Anterior cingulate cortex (tissue), 58 donors: ENCODE measurements around the gene DCHS1.
"Not testable (repeated sequence)": the region's sequence is repeated elsewhere in the genome, so short reads cannot be mapped to it uniquely, and the experiment has no call there.

Source experiments
- DNase-seq, 58 donors: peaks; one replicate each; lab custom pipeline; 2025; lab: John Stamatoyannopoulos, UW

DCHS1 gene, protein sequence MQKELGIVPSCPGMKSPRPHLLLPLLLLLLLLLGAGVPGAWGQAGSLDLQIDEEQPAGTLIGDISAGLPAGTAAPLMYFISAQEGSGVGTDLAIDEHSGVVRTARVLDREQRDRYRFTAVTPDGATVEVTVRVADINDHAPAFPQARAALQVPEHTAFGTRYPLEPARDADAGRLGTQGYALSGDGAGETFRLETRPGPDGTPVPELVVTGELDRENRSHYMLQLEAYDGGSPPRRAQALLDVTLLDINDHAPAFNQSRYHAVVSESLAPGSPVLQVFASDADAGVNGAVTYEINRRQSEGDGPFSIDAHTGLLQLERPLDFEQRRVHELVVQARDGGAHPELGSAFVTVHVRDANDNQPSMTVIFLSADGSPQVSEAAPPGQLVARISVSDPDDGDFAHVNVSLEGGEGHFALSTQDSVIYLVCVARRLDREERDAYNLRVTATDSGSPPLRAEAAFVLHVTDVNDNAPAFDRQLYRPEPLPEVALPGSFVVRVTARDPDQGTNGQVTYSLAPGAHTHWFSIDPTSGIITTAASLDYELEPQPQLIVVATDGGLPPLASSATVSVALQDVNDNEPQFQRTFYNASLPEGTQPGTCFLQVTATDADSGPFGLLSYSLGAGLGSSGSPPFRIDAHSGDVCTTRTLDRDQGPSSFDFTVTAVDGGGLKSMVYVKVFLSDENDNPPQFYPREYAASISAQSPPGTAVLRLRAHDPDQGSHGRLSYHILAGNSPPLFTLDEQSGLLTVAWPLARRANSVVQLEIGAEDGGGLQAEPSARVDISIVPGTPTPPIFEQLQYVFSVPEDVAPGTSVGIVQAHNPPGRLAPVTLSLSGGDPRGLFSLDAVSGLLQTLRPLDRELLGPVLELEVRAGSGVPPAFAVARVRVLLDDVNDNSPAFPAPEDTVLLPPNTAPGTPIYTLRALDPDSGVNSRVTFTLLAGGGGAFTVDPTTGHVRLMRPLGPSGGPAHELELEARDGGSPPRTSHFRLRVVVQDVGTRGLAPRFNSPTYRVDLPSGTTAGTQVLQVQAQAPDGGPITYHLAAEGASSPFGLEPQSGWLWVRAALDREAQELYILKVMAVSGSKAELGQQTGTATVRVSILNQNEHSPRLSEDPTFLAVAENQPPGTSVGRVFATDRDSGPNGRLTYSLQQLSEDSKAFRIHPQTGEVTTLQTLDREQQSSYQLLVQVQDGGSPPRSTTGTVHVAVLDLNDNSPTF (N-terminal part only)

DNA sequence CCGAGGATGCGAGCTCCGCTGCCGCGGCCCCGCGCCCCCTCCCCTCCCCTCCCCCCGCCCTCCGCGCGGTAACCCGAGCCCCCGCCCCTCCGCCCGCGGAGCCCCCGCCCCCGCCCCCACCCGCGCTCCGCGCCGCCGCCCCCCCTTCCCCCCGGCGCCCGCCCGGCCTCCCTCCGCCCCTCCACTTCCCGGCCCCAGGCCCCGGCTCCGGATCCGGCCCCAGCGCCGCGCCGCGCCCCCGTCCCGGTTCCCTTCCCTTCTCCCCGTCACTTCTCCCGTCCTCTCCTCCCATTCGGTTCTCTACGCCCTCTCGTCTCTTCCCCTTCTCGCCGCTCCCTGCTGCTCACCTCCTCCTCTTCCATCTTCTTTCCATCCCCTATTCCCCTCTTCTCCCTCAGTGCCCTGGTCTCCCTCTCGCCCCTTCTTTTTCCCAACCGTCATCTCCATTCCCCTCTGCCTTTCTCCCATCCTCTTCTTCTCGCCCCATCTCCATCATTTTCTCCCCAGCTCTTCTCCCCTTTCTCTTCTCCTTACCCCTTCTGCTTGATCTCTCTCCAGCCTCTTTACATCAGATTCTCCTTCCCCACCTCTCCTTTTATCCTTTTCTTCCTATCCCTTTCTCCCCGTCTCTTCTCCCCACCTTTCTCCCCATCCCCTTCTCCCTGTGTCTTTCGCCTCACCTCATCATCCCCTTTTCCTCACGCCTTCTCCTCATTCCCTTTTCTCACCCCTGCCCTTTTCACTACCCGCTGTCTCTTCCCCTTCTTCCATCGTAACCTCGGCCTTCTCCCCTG, at the start of gene DCHS1:
Gene DCHS1, minus strand, starts transcription at position 20 of the 794 bp plus-strand sequence. CDS start 14,196 bp downstream, outside the sequence.
- DNase-seq, result peak in 4 of 58 donors; percentile 9 to 55 (median 34)

- peak in 51 of 58 donors; percentile 3 to 80 (median 35) for DNase-seq
Observed at GRCh38 chr11:6703247-6704063, 47.8 kb upstream of the DCHS1 start.

DNA sequence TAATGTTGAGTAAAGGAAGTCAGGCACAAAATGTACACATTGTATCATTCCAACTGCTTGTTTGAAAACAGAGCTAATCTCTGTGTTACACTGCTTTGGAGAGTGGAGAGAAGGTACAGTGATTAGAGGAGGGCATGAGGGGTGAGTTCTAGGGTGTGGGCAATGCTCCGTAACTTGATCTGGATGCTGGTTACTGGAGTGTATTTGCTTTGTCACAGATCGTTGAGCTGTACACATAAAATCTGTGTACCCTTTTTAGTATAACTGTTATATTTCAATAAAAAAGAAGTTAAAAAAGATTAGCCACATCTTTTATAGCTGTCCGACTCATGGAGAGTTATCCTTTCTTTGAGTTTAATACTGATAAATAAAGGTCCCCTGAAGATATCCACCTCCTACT, 46.3 kb upstream of the DCHS1 start:
- not testable (repeated sequence) for DNase-seq

DNA sequence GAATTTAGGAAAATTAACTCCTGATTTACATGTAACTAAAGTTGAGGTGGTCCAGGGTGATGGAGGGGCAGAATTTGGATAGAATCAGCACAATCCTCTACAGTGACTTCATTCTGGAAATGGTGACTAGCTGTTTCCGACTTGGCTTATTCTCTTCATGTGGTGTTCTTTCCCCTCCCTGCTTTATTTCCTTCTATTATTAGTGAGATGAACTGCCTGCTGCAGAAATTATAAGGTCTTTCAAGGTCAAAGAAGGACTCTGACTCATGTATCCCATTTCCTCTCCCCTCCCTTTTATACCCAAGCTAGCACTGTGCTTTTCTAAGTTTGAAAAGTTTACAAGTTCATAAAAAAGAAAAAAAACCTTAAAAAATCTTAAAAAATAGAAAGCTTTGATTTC, 39.8 kb upstream of the DCHS1 start:
- DNase-seq, result no peak

DNA sequence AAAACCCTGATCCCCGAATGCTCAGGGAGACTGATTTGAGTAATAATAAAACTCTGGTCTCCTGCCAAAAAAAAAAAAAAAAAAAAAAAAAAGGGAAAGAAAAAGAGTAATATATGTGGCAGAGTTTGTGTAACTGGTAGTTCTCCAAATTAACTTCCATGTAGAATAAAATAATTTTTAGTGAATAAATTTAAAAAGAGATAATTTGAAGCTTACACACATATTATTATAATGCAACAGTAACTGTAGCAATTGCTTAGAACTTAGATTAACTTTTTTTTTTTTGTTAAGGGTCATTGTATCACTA, 38.6 kb upstream of the DCHS1 start:
- DNase-seq, result no peak

DNA sequence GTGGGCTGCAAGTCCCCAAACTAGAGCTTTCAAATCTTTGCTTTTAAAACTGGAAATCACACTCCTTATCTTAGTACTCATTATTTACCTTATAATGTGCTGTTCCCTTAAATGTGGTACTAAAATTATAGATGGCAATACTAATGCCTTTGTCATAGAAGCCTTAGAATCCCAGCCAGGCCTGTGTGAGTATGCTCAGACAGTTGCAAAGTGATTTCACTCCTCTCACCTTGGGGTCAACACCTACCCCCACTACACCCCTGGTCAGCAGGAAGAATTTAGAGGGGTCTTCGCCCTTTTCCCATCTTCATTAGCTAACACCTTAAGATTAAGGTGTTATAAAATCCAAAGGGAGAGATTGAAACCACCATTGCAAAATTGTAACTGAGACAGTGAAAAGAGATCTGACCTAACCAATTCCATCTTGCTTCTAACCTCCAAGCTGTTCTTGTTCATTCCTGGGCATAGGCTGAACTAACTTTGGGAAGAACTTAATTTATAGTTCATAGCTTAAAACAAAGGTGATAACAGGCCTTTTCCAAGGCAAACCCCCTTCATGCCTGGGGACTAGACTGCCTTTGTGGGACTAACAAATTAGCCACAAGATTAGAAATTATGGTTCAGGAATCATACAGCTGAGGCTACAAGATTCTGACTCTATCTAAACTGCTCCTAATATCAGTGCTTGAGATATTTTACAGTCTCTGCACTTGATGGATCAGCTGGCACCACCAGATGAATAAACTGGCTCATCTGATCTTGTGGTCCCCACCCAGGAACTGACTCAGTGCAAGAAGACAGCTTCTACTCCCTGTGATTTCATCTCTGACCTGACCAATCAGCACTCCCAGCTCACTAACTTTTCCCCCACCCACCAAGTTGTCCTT, 38.0 kb upstream of the DCHS1 start:
- no peak for DNase-seq

DNA sequence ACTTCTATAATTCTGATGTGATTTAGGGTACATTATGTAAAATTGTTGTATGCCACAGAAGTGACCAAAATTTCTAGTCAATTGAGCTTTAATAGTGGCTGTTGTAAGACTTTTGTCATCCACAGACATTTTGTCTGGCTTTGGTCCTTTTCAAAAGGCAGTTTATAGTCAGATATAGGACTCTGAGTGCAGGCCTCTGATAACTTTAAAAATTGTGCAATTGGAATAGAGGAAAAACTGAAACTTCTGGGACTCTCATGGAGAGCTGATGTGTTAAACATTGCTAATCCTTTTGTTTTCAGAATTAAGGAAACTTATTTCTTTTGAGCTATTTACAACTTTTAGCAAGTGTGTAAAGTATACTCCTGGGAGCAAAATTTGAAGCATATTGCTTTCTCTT, 36.5 kb upstream of the DCHS1 start:
- no peak for DNase-seq

DNA sequence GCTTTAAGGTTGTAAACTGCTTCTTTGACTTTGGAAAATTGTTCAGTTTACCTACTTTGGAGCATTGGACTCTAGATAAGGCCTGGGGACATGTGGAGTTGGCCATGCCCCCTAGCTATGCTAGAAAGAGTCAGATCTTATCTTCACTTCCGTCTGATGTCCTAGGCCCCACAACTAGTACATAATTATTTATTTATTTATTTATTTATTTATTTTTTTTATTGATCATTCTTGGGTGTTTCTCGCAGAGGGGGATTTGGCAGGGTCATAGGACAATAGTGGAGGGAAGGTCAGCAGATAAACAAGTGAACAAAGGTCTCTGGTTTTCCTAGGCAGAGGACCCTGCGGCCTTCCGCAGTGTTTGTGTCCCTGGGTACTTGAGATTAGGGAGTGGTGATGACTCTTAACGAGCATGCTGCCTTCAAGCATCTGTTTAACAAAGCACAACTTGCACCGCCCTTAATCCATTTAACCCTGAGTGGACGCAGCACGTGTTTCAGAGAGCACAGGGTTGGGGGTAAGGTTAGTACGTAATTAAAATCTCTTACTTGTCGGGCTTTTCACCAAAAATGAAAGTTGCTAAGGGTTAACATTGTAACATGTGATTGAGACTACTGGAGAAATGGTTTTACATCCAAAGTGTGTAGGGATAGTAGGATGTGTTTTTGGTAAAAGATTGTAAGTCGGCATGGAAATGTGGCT, 35.0 kb upstream of the DCHS1 start:
- DNase-seq, result not testable (repeated sequence)

DNA sequence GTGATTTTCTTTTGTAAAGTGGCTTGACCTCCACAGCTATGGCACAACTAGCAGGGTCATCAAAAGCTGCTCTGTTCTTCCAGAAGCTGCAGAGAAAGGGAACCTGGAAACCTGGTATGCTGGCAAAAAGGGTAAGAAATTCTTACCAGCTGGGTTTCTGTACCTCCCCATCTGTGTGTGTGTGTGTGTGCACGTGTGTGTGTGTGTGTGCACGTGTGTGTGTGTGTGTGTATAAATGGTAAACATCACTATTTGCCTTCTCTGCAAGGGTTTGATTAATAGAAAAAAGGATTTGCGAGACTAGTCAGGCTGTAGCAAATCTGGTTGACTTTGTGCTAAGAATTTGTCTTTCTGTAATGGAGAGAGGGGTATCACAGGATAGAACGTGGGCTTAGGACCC, 32.3 kb upstream of the DCHS1 start:
- DNase-seq, result no peak

DNA sequence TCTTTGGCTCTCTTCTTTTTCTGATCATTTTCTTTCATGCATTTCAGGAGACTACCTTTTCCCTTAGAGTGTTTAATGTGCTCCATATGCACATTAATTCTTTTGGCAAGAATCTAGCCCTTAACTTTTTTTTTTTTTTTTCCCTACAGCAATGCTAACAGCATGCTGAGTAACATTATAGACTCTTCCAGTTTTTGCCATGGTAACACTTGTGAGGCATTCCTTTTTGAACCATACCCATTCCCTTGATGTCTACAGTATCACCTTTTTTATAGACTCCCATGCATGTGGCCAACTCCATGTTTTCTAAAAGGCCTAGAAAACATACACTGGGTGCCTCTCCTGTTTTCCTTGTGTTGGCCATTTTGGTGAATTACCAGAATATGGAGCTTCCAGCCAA, 30.4 kb upstream of the DCHS1 start:
- DNase-seq, result no peak

DNA sequence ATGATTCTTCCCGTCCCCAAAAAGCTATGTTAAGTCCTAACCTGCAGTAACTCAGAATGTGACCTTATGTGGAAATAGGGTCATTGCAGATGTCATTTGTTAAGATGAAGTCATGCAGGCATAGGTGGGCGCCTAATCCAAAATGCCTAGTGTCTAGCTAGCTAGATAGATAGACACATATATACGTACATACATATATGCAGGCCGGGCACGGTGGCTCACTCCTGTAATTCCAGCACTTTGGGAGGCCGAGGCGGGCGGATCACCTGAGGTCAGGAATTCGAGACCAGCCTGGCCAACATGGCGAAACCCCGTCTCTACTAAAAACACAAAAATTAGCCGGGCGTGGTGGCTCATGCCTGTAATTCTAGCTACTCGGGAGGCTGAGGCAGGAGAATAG, 28.5 kb upstream of the DCHS1 start:
- DNase-seq, result not testable (repeated sequence)

DNA sequence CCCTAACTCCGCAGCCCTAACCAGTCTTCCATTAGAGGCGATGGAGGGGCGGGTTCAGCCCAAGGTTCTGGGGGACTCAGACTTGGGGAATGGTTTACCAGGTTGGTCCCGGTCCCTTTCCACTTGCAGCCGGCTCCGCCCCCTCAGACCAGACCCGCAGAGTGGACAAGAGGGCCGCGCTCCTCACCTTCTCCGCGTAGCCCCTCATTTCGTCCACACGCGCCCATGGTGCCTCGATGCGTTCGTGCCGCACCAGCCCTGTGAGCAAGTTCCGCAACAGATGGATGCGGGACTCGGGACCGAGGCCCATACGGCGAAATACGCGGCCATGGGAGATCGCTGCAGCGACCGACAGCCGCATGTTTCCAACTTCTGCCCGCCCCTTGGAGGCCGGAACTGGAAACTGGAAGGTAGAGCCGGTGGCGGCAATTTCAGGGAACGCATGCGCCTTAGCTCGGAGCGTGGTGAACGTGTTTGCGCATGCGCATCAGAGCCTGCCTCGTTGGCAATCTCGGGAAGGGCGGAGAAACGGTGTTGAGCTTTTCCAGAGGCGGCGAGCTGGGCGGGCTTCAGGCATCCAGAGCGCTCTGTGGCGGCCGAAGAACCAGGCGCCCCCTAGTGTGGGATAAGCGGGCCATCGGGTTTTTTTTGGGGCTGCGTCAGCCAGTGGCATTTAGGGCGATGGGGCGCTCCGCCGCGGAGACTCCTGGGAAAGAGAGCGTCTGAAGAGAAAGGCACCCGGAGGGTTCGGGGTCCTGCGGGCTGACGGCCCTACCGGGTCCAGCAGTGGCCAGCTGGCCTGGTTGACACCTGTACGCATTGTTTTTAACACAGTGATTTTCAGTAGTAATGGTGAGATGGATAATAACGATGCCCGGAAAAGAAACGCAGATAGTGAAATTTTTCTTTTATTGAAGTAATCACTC, 27.6 kb upstream of the DCHS1 start, which contains the start of gene MRPL17:
Gene MRPL17, minus strand, starts transcription at position 405 of the 926 bp plus-strand sequence. Its CDS starts 44 bp downstream, at position 361.
- peak; percentile 90 to 99 (median 98) for DNase-seq

GRCh38 chr11:6682591-6682935, 27.0 kb upstream of the DCHS1 start:
- DNase-seq, result no peak

DNA sequence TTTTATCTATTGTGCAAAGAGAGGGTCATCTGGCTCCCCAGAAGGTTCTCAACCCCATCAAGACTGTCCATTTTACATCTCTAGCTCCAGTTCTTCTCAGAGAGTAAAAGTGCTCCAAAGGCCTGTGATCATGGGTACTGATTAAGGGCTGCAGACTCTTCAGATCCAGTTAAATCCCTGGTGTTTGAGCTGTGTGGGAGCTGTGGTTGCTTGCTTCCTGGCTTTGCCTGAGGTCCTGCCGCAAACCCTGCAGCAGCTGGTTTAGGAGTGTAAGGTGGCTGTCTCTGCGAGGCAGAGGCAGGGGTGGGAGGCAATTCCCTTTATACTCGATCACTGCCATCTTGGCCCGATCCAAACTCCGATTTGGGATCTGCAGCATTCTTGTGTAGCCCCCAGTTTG, 26.3 kb upstream of the DCHS1 start:
- DNase-seq, result no peak

GRCh38 chr11:6681505-6681904, 25.9 kb upstream of the DCHS1 start:
- DNase-seq, result no peak

GRCh38 chr11:6677018-6677417, 21.4 kb upstream of the DCHS1 start:
- DNase-seq, result no peak
